Measurements from ENCODE around the gene FBN2.

GRCh38 chr5:128435861-128436260 lies 102.2 kb downstream of the FBN2 start:
- TF ChIP-seq ZNF274 (IDR thresholded peaks at IDR 0.05; ENCODE audit: low read depth, low read length) (no peak), YY1 (IDR thresholded peaks at IDR 0.05; ENCODE audit: insufficient read depth, insufficient read length) (no peak)
